GM12878 (cell line): ENCODE measurements around the gene PDE6A. TPM values are rescaled to one million over a fixed set of nuclear protein-coding genes. Genes with fewer than 3 reads are reported as not detected.
A peak's percentile ranks its signal among the peaks of the same experiment; 100 is the strongest.

Experiments
- BHLHE40 ChIP-seq, 2 experiments: fragments of 450-650 bp in 1 of 2; IDR thresholded peaks; 2 replicates each; pipeline ENCODE4 v1.6.1; 2011 to 2017; ENCODE audit warnings: low read depth in 2 of 2, borderline replicate concordance in 1 of 2, improper control_type of control experiment in 1 of 2, low read length in 1 of 2, mild to moderate bottlenecking in 1 of 2
- HDGF ChIP-seq: fragments of 450-650 bp; IDR thresholded peaks from 2 replicates; pipeline ENCODE4 v1.6.1; 2016; ENCODE audit warnings: antibody characterized with exemption
- IRF4 ChIP-seq: IDR thresholded peaks from 2 replicates; pipeline ENCODE4 v1.6.1; 2011; ENCODE audit warnings: low read depth, low read length
- MEF2A ChIP-seq: IDR thresholded peaks from 2 replicates; pipeline ENCODE4 v1.6.1; 2011; ENCODE audit warnings: low read depth, mild to moderate bottlenecking, low read length, moderate library complexity; ENCODE audit not compliant: insufficient read depth
- MTA3 ChIP-seq: IDR thresholded peaks from 2 replicates; pipeline ENCODE4 v1.6.1; 2012; ENCODE audit warnings: low read length, inconsistent platforms, borderline replicate concordance
- NFXL1 ChIP-seq: fragments of 450-650 bp; IDR thresholded peaks from 2 replicates; pipeline ENCODE4 v1.6.1; 2017; ENCODE audit warnings: antibody characterized with exemption, mild to moderate bottlenecking, borderline replicate concordance
- SIN3A ChIP-seq: IDR thresholded peaks from 2 replicates; pipeline ENCODE4 v1.6.1; 2012; ENCODE audit warnings: low read depth, low read length, improper control_type of control experiment
- ZNF217 ChIP-seq: fragments of 450-650 bp; IDR thresholded peaks from 2 replicates; pipeline ENCODE4 v1.6.1; 2017; ENCODE audit warnings: antibody characterized with exemption, mild to moderate bottlenecking
- polyA plus RNA-seq, 11 experiments: library from polyadenylated mRNA; depleted of rRNA in 4 of 11; unstranded in 6 of 11; stranded (reverse) in 5 of 11; fragments of >200 nt; fragmentation: Nextera tagmentation in 4 of 11; fragmentation: Illumina TruSeq in 1 of 11; extraction: Ambion mirVana in 4 of 11; extraction: Trizol in 1 of 11; gene quantifications; 1 replicate in 1 of 11; 2 replicates in 10 of 11; pipeline versions ENCODE4 v1.2.1 to v1.2.3, GENCODE V29; 2011 to 2016; ENCODE audit warnings: inconsistent platforms in 2 of 11, missing spikeins in 2 of 11, low read depth in 1 of 11
- total RNA-seq, 4 experiments: library from RNA; depleted of rRNA in 3 of 4; stranded (reverse); fragments of >200 nt in 3 of 4; fragmentation: Illumina TruSeq in 1 of 4; extraction: Trizol in 1 of 4; gene quantifications; 2 replicates each; pipeline versions ENCODE4 v1.2.1 to v1.2.3, GENCODE V29; 2013 to 2021
- TF ChIP-seq, protein P1 (sequence below): IDR thresholded peaks from 2 replicates; pipeline ENCODE4 v1.6.1; 2012; ENCODE audit warnings: improper control_type of control experiment, low read depth, low read length; ENCODE audit not compliant: insufficient replicate concordance
- TF ChIP-seq, protein P2 (sequence below): IDR thresholded peaks from 2 replicates; pipeline ENCODE4 v1.6.1; 2011; ENCODE audit warnings: low read depth, mild to moderate bottlenecking, low read length, moderate library complexity, borderline replicate concordance; ENCODE audit errors: extremely low read depth
- TF ChIP-seq, protein P3 (sequence below): fragments of 450-650 bp; conservative IDR thresholded peaks from 2 replicates; pipeline ENCODE4 v1.6.1; 2017; ENCODE audit warnings: mild to moderate bottlenecking, moderate library complexity
- TF ChIP-seq, protein P4 (sequence below): IDR thresholded peaks from 2 replicates; pipeline ENCODE4 v1.6.1; 2012; ENCODE audit warnings: low read depth, low read length, improper control_type of control experiment
- TF ChIP-seq, protein P5 (sequence below): IDR thresholded peaks from 2 replicates; pipeline ENCODE4 v1.6.1; 2012; ENCODE audit warnings: low read length, inconsistent platforms
- TF ChIP-seq, protein P6 (sequence below): fragments of 450-650 bp; IDR thresholded peaks from 2 replicates; pipeline ENCODE4 v1.6.1; 2018; ENCODE audit warnings: borderline replicate concordance, mild to moderate bottlenecking; ENCODE audit not compliant: partially characterized antibody

PDE6A gene
- total and polyA plus RNA-seq, 10 of the 15 experiments (the other 5 are each of a cell fraction or from before 2014, with no cell fraction given): 0.05 to 0.26 TPM; not detected in 8

DNA sequence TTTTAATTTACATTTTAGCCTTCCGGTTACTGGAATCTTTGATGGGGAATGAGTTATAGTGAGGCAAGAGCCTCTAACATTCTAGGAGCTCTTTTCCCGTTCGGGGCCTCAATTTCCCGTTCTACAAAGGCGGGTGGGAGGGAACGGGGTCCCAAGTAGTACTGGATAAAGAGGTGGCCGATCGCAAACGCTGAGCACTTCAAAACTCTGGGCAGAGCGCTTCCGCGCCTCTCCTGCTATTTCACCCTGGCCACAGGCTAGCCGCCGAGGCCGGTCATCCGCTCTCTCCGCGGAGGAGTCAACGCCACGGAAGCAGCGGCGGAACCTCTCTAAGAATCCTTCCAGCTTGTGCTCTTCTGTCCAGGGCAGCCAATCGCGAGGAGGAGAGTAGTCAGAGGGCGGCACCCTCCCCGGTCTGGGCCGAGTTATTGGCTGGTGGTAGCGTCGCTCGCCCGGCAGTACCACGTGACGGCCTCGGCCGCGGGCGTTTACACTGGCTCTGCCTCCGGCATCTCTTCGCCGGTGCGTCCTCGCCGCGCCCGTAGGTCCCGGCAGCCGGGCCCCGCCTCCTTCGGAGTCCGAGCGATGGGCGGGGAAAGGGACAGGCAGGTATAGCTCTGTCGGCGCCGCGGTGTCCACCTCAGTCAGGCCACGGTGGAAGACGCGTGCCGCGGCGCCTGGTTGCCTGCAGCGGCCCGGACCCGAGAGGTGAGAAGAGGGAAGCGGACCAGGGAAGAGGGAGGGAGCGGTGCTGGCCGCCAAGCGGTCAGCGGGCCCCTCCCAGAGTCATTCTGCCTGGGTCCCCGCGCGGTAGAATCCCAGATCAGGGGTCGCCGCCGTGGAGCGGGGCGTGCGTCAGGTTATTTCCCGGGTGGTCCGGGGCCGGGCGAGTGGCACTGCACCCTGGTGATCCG, 15.9 kb upstream of the PDE6A start, which contains the start of gene SLC26A2 (continued):
- TF ChIP-seq, protein P1, sequence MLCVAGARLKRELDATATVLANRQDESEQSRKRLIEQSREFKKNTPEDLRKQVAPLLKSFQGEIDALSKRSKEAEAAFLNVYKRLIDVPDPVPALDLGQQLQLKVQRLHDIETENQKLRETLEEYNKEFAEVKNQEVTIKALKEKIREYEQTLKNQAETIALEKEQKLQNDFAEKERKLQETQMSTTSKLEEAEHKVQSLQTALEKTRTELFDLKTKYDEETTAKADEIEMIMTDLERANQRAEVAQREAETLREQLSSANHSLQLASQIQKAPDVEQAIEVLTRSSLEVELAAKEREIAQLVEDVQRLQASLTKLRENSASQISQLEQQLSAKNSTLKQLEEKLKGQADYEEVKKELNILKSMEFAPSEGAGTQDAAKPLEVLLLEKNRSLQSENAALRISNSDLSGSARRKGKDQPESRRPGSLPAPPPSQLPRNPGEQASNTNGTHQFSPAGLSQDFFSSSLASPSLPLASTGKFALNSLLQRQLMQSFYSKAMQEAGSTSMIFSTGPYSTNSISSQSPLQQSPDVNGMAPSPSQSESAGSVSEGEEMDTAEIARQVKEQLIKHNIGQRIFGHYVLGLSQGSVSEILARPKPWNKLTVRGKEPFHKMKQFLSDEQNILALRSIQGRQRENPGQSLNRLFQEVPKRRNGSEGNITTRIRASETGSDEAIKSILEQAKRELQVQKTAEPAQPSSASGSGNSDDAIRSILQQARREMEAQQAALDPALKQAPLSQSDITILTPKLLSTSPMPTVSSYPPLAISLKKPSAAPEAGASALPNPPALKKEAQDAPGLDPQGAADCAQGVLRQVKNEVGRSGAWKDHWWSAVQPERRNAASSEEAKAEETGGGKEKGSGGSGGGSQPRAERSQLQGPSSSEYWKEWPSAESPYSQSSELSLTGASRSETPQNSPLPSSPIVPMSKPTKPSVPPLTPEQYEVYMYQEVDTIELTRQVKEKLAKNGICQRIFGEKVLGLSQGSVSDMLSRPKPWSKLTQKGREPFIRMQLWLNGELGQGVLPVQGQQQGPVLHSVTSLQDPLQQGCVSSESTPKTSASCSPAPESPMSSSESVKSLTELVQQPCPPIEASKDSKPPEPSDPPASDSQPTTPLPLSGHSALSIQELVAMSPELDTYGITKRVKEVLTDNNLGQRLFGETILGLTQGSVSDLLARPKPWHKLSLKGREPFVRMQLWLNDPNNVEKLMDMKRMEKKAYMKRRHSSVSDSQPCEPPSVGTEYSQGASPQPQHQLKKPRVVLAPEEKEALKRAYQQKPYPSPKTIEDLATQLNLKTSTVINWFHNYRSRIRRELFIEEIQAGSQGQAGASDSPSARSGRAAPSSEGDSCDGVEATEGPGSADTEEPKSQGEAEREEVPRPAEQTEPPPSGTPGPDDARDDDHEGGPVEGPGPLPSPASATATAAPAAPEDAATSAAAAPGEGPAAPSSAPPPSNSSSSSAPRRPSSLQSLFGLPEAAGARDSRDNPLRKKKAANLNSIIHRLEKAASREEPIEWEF: no peak
- TF ChIP-seq, protein P2, sequence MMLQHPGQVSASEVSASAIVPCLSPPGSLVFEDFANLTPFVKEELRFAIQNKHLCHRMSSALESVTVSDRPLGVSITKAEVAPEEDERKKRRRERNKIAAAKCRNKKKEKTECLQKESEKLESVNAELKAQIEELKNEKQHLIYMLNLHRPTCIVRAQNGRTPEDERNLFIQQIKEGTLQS: peak; percentile 54; the same call in 1 of the 2 replicates
- TF ChIP-seq, protein P3, sequence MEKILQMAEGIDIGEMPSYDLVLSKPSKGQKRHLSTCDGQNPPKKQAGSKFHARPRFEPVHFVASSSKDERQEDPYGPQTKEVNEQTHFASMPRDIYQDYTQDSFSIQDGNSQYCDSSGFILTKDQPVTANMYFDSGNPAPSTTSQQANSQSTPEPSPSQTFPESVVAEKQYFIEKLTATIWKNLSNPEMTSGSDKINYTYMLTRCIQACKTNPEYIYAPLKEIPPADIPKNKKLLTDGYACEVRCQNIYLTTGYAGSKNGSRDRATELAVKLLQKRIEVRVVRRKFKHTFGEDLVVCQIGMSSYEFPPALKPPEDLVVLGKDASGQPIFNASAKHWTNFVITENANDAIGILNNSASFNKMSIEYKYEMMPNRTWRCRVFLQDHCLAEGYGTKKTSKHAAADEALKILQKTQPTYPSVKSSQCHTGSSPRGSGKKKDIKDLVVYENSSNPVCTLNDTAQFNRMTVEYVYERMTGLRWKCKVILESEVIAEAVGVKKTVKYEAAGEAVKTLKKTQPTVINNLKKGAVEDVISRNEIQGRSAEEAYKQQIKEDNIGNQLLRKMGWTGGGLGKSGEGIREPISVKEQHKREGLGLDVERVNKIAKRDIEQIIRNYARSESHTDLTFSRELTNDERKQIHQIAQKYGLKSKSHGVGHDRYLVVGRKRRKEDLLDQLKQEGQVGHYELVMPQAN: 0 out of 2 replicates have a peak, but pooled peaks have one; percentile 20
- TF ChIP-seq MTA3 (no peak), ZNF217 (no peak), SIN3A (no peak), NFXL1 (no peak), MEF2A (no peak), IRF4 (no peak), HDGF (no peak; the same call in 1 of the 2 replicates), BHLHE40 (IDR thresholded peaks at IDR 0.05; ENCODE audit: borderline replicate concordance in 1 of 2, low read depth in 2 of 2, low read length in 1 of 2) (peak; percentile 17 to 86; a peak in 2 of 4 replicates)
- TF ChIP-seq, protein P4, sequence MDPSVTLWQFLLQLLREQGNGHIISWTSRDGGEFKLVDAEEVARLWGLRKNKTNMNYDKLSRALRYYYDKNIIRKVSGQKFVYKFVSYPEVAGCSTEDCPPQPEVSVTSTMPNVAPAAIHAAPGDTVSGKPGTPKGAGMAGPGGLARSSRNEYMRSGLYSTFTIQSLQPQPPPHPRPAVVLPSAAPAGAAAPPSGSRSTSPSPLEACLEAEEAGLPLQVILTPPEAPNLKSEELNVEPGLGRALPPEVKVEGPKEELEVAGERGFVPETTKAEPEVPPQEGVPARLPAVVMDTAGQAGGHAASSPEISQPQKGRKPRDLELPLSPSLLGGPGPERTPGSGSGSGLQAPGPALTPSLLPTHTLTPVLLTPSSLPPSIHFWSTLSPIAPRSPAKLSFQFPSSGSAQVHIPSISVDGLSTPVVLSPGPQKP: no peak
- TF ChIP-seq, protein P5, sequence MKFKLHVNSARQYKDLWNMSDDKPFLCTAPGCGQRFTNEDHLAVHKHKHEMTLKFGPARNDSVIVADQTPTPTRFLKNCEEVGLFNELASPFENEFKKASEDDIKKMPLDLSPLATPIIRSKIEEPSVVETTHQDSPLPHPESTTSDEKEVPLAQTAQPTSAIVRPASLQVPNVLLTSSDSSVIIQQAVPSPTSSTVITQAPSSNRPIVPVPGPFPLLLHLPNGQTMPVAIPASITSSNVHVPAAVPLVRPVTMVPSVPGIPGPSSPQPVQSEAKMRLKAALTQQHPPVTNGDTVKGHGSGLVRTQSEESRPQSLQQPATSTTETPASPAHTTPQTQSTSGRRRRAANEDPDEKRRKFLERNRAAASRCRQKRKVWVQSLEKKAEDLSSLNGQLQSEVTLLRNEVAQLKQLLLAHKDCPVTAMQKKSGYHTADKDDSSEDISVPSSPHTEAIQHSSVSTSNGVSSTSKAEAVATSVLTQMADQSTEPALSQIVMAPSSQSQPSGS: no peak
- TF ChIP-seq, protein P6, sequence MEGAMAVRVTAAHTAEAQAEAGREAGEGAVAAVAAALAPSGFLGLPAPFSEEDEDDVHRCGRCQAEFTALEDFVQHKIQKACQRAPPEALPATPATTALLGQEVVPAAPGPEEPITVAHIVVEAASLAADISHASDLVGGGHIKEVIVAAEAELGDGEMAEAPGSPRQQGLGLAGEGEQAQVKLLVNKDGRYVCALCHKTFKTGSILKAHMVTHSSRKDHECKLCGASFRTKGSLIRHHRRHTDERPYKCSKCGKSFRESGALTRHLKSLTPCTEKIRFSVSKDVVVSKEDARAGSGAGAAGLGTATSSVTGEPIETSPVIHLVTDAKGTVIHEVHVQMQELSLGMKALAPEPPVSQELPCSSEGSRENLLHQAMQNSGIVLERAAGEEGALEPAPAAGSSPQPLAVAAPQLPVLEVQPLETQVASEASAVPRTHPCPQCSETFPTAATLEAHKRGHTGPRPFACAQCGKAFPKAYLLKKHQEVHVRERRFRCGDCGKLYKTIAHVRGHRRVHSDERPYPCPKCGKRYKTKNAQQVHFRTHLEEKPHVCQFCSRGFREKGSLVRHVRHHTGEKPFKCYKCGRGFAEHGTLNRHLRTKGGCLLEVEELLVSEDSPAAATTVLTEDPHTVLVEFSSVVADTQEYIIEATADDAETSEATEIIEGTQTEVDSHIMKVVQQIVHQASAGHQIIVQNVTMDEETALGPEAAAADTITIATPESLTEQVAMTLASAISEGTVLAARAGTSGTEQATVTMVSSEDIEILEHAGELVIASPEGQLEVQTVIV: peak; percentile 31
